Ishikawa (cell line): ENCODE results near the gene SMAD3.

Source experiments
- CREB1 ChIP-seq: IDR thresholded peaks from 2 replicates; pipeline ENCODE4 v1.6.1; 2012; ENCODE audit warnings: low read depth
- EGR1 ChIP-seq: IDR thresholded peaks from 2 replicates; pipeline ENCODE4 v1.6.1; 2012
- EP300 ChIP-seq: IDR thresholded peaks from 2 replicates; pipeline ENCODE4 v1.6.1; 2012; ENCODE audit warnings: borderline replicate concordance
- FOXM1 ChIP-seq: IDR thresholded peaks from 2 replicates; pipeline ENCODE4 v1.6.1; 2012; ENCODE audit warnings: low read depth, borderline replicate concordance
- TAF1 ChIP-seq: IDR thresholded peaks from 2 replicates; pipeline ENCODE4 v1.6.1; 2012; ENCODE audit warnings: low read depth, mild to moderate bottlenecking
- TCF12 ChIP-seq: IDR thresholded peaks from 2 replicates; pipeline ENCODE4 v1.6.1; 2012; ENCODE audit warnings: low read depth
- TF ChIP-seq, protein P1 (sequence below): IDR thresholded peaks from 2 replicates; pipeline ENCODE4 v1.6.1; 2012
- TF ChIP-seq, protein P2 (sequence below): IDR thresholded peaks from 2 replicates; pipeline ENCODE4 v1.6.1; 2012; ENCODE audit warnings: low read depth, mild to moderate bottlenecking

DNA sequence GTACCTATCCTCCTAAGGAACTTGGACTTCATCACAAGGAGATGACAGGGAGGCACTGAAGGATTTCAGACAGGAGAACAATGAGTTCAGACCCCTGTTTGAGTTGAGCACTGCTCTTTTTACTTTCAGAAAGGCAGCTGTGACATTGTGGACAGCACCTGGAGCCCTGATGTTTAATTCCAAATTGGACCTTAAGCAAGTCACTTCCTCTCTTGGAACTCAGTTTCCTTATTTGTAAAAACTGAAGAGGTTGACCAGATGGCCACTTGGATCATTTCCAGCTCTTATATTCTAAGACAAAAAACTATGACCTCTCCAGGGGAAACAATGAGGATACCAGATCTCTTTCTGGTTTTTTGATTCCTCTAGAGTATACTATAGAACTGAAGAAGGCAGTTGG lies 34.1 kb upstream of the SMAD3 start:
- TF ChIP-seq FOXM1 (no peak), TCF12 (no peak), EGR1 (no peak), CREB1 (no peak), TAF1 (no peak), EP300 (no peak)
- TF ChIP-seq, protein P1, sequence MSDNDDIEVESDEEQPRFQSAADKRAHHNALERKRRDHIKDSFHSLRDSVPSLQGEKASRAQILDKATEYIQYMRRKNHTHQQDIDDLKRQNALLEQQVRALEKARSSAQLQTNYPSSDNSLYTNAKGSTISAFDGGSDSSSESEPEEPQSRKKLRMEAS = no peak
- TF ChIP-seq, protein P2, sequence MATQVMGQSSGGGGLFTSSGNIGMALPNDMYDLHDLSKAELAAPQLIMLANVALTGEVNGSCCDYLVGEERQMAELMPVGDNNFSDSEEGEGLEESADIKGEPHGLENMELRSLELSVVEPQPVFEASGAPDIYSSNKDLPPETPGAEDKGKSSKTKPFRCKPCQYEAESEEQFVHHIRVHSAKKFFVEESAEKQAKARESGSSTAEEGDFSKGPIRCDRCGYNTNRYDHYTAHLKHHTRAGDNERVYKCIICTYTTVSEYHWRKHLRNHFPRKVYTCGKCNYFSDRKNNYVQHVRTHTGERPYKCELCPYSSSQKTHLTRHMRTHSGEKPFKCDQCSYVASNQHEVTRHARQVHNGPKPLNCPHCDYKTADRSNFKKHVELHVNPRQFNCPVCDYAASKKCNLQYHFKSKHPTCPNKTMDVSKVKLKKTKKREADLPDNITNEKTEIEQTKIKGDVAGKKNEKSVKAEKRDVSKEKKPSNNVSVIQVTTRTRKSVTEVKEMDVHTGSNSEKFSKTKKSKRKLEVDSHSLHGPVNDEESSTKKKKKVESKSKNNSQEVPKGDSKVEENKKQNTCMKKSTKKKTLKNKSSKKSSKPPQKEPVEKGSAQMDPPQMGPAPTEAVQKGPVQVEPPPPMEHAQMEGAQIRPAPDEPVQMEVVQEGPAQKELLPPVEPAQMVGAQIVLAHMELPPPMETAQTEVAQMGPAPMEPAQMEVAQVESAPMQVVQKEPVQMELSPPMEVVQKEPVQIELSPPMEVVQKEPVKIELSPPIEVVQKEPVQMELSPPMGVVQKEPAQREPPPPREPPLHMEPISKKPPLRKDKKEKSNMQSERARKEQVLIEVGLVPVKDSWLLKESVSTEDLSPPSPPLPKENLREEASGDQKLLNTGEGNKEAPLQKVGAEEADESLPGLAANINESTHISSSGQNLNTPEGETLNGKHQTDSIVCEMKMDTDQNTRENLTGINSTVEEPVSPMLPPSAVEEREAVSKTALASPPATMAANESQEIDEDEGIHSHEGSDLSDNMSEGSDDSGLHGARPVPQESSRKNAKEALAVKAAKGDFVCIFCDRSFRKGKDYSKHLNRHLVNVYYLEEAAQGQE = no peak
